HG02870 (cell line): ENCODE measurements around the gene MCTP2.
A peak's percentile ranks its signal among the peaks of the same experiment; 100 is the strongest.
"Not testable (repeated sequence)": the region's sequence is repeated elsewhere in the genome, so short reads cannot be mapped to it uniquely, and the experiment has no call there.

Source experiments
- ATAC-seq: cut with Tn5 transposase; IDR thresholded peaks from one replicate; pipeline ENCODE4 v1.9.1; 2021; ENCODE audit warnings: mild to moderate bottlenecking, moderate library complexity; ENCODE audit not compliant: unreplicated experiment

The MCTP2 gene

DNA sequence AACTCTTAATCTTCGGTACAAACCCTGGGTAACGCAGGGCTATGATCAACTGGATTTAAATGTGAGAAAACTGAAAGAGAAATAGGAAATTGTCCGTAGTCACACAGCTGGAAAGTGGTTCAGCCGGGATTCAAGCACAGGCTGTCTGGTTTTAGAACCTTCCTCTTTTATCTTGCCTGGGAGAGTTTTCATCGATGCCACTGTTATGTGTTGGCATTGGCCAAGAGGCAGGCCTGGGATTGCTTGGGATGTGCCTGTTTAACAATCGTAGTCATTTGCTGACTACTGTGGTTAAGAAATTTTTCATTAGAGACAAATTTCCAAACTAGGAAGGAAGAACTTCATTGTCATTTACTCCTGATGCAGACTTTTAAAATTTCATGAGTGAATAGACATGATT is 4.3 kb downstream of the MCTP2 start:
- ATAC-seq: no peak

DNA sequence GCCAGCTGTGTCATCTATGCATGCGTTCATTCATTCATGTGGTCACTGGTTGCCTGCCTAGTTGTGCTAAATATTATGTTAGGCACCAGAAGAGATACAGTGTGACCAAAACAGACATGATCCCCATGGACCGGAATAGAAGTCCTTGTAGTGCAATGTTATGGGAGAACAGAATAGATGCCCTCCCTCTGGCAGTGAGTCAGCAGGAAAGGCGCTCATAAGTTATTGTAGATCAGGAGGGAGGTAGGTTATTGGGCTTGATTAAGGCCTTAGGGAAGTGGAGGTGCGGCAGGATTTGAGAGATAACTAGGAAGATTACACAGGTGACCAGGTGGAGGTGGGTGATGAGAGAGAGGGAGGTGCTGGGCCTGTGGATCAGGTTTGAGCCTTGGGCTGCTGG is 5.2 kb downstream of the MCTP2 start:
- ATAC-seq: no peak

DNA sequence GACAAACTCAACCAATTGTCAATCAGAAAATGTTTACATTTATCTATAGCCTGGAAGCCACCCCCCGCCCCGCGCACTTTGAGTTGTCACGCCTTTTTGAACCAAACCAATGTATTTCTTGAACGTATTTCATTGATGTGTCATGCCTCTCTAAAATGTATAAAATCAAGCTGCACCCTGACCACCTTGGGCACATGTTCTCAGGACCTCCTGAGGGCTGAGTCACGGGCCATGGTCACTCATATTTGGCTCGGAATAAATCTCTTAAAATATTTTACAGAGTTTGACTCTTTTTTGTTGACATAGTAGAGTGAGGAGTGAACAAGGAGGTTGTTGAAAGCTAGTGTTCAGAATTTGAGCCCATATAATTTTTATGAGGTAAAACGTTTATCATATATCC is 6.5 kb downstream of the MCTP2 start:
- no peak for ATAC-seq

DNA sequence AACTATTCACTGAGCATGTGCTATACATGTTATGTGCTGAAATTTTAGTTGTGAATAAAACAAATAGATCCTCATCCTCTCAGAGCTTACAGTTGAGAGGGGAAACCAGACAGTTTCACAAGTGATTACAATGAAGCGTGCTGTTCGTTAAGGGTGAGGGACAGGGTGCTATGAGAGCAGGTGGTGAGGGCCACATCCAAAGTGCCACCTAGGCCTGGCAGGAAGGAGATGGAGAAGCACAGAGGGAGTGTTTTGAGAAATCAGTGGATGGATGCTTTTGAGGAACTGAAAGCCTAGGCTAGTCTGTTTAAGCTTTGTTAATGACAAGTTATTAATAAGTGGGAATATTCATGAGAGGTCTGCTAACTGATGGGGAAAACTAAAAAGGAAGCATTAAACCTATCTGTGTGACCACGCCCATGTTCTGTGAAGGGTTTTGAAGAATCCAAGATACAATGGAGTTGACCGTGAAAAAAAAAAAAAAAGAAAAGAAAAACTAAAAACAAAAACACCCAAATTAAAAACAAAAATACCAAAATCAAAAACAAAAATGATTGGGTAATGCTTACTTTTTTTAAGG is 7.3 kb downstream of the MCTP2 start:
- ATAC-seq: no peak

DNA sequence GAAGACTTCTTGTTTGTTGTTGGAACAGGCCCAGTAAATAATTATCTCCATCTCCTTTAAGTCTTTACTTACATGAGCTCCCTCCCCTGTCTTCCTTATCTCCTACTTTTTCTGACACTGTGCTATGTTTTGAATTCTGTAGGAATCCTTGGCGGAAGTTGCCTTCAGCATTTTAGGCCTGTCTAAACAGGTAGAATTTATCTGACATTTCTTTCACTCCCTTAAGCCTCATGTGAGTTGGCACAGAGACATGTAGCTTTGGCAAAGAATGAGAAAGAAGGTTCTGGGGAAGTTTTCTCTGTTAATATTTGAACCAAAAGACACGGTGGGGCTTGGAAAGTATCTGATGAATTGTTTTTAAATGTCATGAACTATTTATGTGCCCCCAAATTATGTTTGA is 8.1 kb downstream of the MCTP2 start:
- no peak for ATAC-seq

DNA sequence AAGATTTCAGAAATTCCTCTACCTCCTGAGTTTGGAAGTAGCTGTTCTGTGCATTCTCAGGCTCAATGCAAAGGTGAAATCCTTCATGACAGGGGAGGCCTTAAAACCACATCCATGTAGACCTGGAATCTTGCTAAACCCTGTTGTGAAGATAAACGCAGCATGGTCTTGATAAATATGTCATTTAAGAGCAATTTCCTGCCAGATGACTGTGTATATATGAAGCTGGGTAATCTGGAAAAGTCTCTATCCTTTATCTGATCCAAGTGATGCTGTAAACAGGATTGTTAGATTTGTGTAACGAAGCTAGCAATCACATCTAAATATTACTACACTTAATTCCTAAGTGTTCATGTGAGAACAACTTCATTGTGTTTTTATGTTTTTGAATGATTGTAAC is 9.1 kb downstream of the MCTP2 start:
- no peak for ATAC-seq

DNA sequence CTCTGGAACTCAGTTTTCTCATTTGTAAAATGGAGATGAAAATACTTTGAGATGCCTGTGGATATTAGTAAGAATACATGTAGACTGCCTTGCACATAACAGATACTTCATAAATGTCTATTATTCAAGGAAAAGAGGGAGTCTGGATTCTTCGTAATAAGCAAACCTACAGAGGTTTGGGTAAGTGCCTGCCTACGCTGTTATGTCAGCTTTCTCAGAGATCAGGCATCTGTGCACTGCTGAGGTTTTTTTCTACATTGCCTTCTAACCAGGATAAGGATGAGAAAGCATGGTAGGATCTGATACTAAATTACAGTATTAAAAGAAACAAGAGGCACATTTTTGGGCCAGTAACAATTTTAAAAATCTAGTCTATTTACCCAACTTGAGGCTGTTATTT is 10.9 kb downstream of the MCTP2 start:
- ATAC-seq: no peak

DNA sequence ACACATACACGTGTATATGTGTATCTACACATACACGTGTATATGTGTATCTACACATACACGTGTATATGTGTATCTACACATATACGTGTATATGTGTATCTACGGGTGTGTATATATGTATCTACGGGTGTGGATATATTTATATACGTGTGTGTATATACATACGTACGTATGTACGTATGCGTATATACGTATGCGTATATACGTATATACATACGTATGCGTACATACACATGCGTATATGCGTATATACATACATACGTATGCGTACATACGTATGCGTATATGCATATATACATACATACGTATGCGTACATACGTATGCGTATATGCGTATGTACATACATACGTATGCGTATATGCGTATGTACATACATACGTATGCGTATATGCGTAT is 11.6 kb downstream of the MCTP2 start:
- not testable (repeated sequence) for ATAC-seq

DNA sequence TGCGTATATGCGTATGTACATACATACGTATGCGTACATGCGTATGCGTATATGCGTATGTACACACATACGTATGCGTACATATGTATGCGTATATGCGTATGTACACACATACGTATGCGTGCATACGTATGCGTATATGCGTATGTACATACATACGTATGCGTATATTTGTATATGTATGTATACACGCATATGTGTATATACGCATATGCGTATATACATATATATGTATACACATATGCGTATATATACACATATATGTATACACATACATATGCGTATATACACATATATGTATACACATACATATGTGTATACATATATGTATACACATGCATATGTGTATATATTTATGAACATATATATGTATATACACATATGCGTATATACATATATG is 12.1 kb downstream of the MCTP2 start:
- ATAC-seq: no peak

DNA sequence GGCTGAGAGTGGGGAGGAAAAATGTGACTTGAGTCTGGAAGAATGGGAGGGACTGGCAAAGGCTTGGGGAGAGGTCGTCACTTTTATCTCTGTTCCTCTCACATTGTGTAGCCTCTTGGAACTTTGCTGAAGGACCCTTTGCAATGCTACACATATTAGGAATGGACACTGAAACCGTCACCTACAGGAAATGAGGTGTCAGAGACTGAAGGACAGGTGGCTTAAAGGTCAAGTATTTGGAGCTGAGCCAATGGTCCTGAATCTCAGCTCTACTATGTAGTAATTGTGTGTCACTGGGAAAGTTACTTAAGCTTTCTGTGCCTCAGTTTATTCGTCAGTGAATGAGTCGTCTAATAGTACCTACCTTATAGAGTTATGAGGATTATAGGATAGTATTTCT is 14.7 kb downstream of the MCTP2 start:
- no peak for ATAC-seq

DNA sequence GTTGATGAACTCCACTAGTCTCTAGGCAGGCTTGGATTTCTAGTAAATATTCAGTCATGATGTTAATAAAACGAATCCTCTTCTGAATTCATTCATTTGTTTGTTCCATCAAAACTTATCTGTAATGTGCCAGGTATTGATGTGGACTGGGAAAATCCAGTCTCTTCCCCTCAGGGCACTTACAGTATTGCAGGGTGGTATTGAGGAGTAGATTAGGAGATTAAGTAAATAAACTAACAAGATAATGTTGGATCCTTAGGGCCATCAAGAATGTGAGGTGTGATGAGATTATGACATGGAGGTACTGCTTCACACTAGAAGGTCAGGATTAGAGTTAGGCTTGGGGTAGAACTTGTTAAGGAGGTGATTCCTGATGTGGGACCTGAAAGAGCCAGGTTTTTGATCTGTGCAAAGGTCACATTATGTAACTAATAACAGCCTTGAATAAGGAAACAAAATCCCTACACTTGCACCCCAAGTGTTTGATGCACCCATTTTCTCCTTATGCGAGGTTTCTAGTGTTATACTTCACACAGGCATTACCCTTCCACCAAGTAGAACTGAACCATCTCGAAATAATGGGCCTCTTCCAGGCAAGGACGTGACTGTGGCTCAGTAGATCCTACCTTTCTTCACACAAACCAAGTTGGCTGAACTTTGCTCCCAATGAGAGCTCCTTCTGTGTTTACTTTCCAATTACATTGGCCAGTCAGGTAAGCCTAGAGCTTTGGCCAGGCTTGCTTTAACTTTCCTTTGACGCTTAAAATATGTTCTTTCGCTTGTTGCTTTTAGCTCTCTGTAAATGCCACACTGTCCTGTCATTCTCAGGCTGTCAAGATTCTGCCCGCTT is 16.7 kb downstream of the MCTP2 start:
- ATAC-seq: no peak

DNA sequence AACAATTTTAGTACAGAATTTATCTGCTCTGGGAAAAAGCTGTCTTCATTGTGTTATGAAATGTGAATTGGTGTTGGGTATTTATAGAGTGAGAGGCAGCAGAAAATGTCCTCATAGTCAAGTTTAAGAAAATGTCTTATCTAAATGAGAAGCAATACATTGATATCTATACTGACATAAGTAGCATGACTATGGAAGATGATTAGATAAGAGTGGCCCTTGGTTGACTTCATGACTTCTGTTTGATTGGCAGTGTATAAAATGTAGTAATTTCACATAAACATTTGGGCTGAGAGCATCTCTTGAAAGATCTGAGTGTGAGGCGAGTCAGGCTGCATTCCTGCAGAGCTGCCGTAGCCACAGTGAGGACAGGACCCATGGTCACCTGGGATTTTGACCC is 19.4 kb downstream of the MCTP2 start:
- ATAC-seq: no peak

DNA sequence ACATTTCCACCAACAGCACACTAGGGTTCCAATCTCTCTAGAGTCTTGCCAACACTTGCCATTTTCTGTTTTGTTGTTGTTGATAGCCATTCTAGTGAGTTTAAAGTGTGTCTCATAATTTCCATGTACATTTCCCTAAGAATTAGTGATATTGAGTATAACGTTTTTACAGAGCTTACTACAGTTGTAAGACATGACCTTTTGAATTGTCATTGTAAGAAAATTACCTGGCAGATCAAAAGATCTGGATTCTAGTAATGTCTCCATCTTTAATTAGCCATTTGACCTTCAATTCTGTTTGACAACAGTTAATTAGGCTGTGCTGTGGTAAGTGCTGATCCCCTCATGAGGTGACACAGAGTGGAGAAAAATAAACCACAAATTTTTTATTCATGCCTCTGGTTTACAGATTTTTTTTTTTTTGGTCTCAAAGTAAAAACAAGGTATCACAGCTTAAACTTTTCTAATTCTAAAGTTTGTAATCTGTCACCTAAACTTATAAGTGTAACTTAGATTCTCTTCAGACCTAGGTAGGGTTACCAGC is 20.9 kb downstream of the MCTP2 start:
- ATAC-seq: no peak

DNA sequence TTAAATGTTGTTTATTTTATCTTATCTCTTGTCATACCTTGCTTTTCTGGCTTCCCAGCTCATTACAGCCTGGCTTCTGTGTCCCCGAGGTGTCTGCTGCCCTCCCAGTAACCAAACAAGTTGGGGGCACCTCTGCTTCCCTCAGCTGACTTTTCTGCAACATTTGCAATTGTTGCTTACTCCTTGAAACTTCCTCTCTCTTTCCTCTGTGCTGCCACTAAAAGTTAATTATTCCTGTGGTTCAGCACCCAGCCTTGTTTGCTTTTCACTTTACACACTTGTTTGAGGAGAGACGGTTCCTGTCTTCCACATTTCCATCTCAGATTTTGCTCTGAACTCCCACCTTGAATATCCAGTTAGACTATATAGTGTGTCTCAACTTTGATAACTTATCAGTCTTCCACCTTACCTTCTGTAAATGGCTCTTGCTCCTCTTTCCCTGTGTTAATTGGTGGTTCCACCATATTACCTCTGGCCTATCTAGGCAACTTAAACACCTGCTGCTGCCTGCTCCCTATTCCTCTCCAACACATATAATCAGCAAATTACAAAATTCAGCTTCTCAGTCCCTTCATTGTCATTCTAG is 21.6 kb downstream of the MCTP2 start:
- no peak for ATAC-seq

DNA sequence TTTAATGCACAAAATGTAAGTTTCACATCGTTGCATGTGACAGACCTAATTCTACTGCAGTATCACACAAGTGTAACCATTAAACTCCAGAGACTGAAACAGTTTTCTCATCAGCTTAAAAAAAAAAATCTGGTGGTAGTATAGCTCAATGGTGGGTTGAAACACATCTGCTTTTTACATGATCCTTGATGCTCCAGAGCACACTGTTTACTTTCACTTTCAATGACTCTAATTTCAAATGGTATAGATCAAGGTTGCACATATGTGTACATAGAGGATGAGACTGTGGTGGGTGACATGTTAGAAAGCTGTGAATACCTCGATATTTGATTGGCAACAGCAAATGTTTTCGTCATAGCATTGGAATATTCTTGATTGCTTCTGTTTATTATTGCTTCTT is 22.4 kb downstream of the MCTP2 start:
- ATAC-seq: no peak

DNA sequence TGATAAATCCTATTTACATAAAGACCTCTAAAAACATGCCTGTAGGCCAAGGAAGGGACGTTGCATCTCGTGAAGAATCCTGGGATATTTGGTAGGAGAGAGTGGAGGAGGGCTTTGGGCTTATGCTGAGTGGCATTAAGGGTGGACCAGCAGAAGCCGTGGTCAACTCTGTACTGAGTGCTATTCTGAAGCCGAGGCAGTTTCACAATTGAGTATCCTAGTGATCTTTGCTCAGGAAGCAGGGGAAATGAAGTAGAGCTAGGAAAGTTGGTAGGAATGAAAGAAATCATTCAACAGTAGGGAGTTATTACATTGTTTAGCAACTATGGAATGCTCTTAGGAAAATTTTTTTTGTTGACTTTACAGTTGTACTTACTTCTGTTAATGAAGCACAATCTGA is 24.2 kb downstream of the MCTP2 start:
- ATAC-seq: no peak

DNA sequence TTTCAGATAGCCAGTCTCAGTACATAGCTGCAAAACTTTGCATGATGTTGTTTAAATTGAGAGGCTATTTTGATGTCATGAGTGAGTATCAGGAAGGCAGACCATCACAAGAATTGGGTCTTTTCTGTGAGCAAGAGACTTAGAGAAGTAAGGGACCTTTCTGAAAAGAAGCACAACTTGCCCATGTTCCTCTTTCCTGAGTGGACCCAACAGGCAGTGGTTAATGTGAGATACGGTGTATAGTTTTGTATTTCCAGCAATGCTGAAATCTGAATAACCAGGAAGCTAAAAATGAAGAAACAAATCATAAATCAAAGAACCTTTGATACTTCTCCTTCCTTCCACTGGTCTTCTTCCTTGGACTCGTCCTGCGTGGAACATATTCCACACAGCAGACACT is 25.1 kb downstream of the MCTP2 start:
- no peak for ATAC-seq

DNA sequence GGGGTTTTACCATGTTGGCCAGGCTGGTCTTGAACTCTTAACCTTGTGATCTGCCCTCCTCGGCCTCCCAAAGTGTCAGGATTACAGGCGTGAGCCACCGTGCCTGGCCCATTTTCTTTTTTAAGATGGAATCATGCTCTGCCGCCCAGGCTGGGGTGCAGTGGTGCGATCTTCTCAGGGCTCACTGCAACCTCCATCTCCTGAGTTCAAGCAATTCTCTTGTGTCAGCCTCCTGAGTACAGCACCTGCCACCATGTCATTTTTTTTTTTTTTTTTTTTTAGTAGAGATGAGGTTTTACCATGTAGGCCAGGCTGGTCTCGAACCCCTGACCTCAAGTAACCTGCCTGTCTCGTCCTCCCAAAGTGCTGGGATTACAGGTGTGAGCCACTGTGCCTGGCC is 26.4 kb downstream of the MCTP2 start:
- ATAC-seq: peak; percentile 3

DNA sequence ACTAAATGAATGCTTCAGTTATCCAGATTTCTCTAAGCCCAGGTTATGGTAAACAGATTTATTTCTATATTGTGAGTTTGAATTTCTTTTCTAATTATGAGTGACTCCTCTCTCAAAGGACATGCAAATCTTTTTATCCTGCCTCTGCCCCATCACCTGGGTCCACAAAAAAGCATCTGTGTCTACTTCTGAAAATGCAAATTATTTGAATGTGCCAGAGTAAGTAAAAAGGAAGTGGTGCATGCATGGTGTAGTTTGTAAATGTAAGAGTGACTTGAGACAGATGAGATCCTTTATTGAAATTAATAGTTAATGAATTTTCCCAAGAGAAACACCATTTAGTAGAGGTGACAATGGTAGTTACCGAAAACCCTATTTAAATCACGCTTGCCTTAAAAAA is 26.9 kb downstream of the MCTP2 start:
- ATAC-seq: peak; percentile 81

DNA sequence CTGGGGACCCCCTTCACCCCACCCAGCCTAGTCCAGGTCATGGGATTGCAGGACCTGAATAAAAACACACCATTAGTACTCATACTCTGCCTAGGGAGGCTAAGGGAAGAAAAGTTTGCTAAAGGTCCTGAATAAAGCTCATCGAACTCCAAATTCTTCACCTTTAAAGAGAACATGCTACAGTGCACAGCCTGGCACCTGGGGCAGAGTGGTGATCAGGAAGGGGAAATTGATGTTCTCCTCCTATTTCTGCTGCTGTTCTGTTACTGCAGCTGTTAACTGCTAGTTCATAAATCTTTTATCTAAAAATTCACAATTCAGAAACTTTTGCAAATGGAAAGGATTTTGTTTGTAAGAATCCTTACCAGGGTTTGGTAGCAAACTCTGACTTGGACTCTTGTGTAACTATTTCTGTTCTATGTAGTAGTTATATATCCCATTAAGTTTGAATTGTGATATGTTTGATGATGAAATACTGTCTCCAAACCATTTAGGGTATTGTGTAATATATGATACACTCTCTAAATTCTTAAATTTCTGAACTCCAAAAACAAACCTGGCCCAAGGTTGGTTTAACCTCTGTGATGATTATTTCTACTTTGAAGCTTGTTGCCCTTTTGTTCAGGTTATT is 27.9 kb downstream of the MCTP2 start:
- no peak for ATAC-seq

DNA sequence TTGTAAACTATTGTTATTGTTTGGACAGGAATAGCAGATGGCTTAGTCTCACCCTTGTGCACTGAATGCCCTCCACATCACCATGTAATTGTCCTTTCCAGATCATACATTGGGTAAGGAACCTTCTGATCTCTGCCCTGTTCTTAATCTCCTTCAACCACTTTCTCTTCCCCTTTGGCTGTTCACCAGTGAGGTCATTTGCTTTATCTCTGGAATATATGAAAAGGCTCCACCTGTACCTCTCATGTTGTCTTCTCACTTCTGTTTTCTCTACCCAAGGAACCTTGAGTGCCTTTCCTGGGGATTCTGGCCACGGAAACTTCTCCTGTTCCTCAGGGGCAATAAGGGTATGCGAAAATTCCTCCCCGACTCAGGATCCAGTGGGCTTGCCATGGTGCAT is 28.5 kb downstream of the MCTP2 start:
- ATAC-seq: no peak

DNA sequence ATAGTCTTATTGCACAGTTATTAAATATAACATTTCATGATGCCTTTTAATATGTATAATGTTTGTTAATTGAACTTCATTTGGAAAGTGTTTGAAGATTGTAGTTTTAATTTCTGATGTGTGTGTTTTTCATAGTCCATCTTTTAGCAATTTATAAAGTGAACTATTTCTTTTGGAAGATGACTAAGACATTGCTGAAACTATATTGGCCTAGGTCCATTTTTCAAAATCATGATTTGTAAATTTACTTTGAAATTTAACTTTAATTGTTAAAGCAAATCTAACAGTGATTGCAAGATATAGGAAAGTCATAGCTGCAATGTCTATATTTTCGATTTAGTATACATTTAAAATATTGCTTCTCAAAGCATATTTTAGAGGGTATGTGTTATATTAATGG is 30.8 kb downstream of the MCTP2 start:
- no peak for ATAC-seq
